Measurements from ENCODE around the gene SPEF1. TPM values are rescaled to one million over a fixed set of nuclear protein-coding genes. Genes with fewer than 3 reads are reported as not detected.
A peak's percentile ranks its signal among the peaks of the same experiment; 100 is the strongest.

SPEF1 gene
- total and polyA plus RNA-seq, 3 donors from 2014 or later: 9.8 to 28.8 (median 12.1) TPM

DNA sequence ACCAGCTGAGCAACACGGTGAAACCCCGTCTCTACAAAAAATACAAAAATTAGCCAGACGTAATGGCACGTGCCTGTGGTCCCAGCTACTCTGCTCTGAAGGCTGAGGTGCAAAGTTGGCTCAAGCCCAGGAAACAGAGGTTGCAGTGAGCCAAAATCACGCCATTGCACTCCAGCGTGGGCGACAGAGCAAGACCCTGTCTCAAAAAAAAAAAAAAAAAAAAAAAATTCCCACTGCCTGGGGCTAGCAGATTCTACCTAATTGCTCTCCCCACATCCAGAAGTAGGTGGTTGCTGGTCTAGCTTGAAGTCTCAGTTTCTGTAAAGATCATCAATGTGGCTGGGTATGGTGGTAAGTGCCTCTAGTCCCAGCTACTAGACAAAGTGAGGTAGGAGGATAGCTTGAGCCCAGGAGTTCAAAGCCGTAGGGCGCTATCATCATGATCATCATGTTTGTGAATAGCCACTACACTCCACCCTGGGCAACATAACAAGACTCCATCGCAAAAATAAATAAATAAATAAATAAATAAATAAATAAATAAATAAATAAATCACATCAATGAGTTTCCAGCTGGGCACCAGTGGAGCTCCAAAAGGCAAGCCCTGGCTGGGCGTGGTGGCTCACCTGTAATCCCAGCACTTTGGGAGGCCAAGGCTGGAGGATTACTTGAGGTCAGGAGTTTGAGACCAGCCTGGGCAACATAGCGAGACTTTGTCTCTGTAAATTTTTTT lies 32.8 kb upstream of the SPEF1 start:
- 91 to 95% methylated on average over 12 of the region's 12 CpGs for WGBS, 2 donors
- H3K27ac ChIP-seq: no peak overlapping the region

GRCh38 chr20:3812975-3813847 lies 32.0 kb upstream of the SPEF1 start:
- H3K4me3 ChIP-seq: no peak overlapping the region
- peaks cover 28% of the 10 kb centered on the region for H3K4me1 ChIP-seq
- H3K27me3 ChIP-seq: no peaks in the 10 kb centered on the region
- TF ChIP-seq, protein P1, sequence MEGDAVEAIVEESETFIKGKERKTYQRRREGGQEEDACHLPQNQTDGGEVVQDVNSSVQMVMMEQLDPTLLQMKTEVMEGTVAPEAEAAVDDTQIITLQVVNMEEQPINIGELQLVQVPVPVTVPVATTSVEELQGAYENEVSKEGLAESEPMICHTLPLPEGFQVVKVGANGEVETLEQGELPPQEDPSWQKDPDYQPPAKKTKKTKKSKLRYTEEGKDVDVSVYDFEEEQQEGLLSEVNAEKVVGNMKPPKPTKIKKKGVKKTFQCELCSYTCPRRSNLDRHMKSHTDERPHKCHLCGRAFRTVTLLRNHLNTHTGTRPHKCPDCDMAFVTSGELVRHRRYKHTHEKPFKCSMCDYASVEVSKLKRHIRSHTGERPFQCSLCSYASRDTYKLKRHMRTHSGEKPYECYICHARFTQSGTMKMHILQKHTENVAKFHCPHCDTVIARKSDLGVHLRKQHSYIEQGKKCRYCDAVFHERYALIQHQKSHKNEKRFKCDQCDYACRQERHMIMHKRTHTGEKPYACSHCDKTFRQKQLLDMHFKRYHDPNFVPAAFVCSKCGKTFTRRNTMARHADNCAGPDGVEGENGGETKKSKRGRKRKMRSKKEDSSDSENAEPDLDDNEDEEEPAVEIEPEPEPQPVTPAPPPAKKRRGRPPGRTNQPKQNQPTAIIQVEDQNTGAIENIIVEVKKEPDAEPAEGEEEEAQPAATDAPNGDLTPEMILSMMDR (IDR thresholded peaks at IDR 0.05): no peak
- no peak for TF ChIP-seq POLR2A (IDR thresholded peaks at IDR 0.05)
- peak overlapping the region in 1 of 2 donors; percentile 92 for H3K27ac ChIP-seq
- no peaks in the 10 kb centered on the region for H3K9me3 ChIP-seq
- WGBS, 2 donors: 77 to 79% methylated on average over 8 of the region's 8 CpGs
- no peaks in the 10 kb centered on the region for H3K36me3 ChIP-seq (ENCODE audit: low read depth, missing control alignments)
- intact Hi-C loops (cut with DNase I; ENCODE audit: low total_unique reads): no loop called here
- no peak for DNase-seq

More for the DNA sequence above, 32.8 kb upstream of the SPEF1 start:
- Histone ChIP-seq H3K27me3 (no peaks in the 10 kb centered on the region), H3K36me3 (ENCODE audit: low read depth, missing control alignments) (no peaks in the 10 kb centered on the region), H3K4me1 (peaks cover 34% of the 10 kb centered on the region), H3K9me3 (no peaks in the 10 kb centered on the region), H3K4me3 (no peak overlapping the region)
- no peak for DNase-seq
- TF ChIP-seq POLR2A (IDR thresholded peaks at IDR 0.05): no peak
- TF ChIP-seq, protein P1 (IDR thresholded peaks at IDR 0.05): no peak
- intact Hi-C loops (cut with DNase I; ENCODE audit: low total_unique reads): no loop called here

DNA sequence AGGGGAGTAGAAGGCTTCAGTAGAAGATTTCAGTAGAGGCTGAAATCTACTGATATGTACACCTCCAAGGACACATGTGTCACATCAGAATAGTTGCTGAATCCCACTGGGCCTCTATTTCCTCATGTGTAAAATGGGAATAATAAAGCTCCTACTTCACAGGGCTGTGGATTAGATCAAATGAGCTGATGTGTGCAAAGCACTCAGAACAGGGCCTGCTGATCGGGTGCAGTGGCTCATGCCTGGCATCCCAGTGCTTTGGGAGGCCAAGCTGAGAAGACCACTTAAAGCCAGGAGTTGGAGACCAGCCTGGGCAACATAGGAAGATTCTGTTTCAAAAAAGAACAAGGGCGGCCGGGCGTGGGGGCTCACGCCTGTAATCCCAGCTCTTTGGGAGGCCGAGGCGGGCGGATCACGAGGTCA lies 31.0 kb upstream of the SPEF1 start:
- H3K4me1 ChIP-seq: peaks cover 34% of the 10 kb centered on the region
- peak overlapping the region; percentile 90 to 92 for H3K27ac ChIP-seq
- H3K36me3 ChIP-seq (ENCODE audit: low read depth, missing control alignments): no peaks in the 10 kb centered on the region
- intact Hi-C loops (cut with DNase I; ENCODE audit: low total_unique reads): no loop called here
- H3K9me3 ChIP-seq: no peaks in the 10 kb centered on the region
- TF ChIP-seq, protein P1 (IDR thresholded peaks at IDR 0.05): no peak
- TF ChIP-seq POLR2A (IDR thresholded peaks at IDR 0.05): no peak
- no peak for DNase-seq
- H3K27me3 ChIP-seq: no peaks in the 10 kb centered on the region
- no peak overlapping the region for H3K4me3 ChIP-seq
- 95 to 96% methylated on average over 9 of the region's 9 CpGs for WGBS, 2 donors

- Histone ChIP-seq H3K36me3 (ENCODE audit: low read depth, missing control alignments) (no peaks in the 10 kb centered on the region), H3K27me3 (no peaks in the 10 kb centered on the region), H3K27ac (peak overlapping the region; percentile 90 to 92), H3K4me1 (peaks cover 40% of the 10 kb centered on the region), H3K9me3 (no peaks in the 10 kb centered on the region), H3K4me3 (peak overlapping the region in 1 of 2 donors; percentile 54)
- 24 to 29% methylated on average over 20 of the region's 20 CpGs for WGBS, 2 donors
- intact Hi-C loops (cut with DNase I; ENCODE audit: low total_unique reads): no loop called here
- no peak for TF ChIP-seq POLR2A (IDR thresholded peaks at IDR 0.05)
- TF ChIP-seq, protein P1 (IDR thresholded peaks at IDR 0.05): no peak
- peak; percentile 97 for DNase-seq
Measured at GRCh38 chr20:3811467-3812258, 30.4 kb upstream of the SPEF1 start.
